Left lung (tissue), 14 donors: ENCODE results near the gene YBX3. TPM values are rescaled to one million over a fixed set of nuclear protein-coding genes. Genes with fewer than 3 reads are reported as not detected.
A peak's percentile ranks its signal among the peaks of the same experiment; 100 is the strongest.

Source experiments
- ATAC-seq: fragments of 200-7000 bp; cut with Tn5 transposase; one replicate; pipeline ENCODE4 v1.9.1; 2020; ENCODE audit warnings: moderate library complexity
- DNase-seq, 4 donors: peaks; one replicate each; pipeline ENCODE4 v3.0.0-alpha.2; 2013 to 2020
- H3K27ac ChIP-seq, 2 donors: fragments of 200-600 bp; sonication (generic) in 1 of 2; one replicate each; pipeline versions ENCODE4 v1.5.0 to v1.8.0; 2020 to 2021
- H3K27me3 ChIP-seq, 2 donors: fragments of 200-600 bp; sonication (generic) in 1 of 2; one replicate each; pipeline versions ENCODE4 v1.5.0 to v1.8.0; 2020 to 2021
- H3K36me3 ChIP-seq, 2 donors: fragments of 200-600 bp; sonication (generic) in 1 of 2; one replicate each; pipeline versions ENCODE4 v1.5.0 to v1.8.0; 2020 to 2021
- H3K4me1 ChIP-seq, 2 donors: fragments of 200-600 bp; one replicate each; pipeline ENCODE4 v1.8.0; 2021
- H3K4me3 ChIP-seq, 2 donors: fragments of 200-600 bp; sonication (generic) in 1 of 2; one replicate each; pipeline versions ENCODE4 v1.5.0 to v1.8.0; 2020 to 2021; ENCODE audit warnings: mild to moderate bottlenecking in 1 of 2
- H3K9me3 ChIP-seq, 2 donors: fragments of 200-600 bp; sonication (generic) in 1 of 2; one replicate each; pipeline versions ENCODE4 v1.5.0 to v1.8.0; 2020 to 2021
- intact Hi-C, 2 donors: fragments of 100-400 bp; cut with DNase I; formaldehyde crosslinking; loops; one replicate each; pipeline versions ENCODE4 v1.11.2 to v1.14.2; 2022
- long read RNA-seq, 12 donors: library from polyadenylated mRNA in 2 of 12; unstranded in 2 of 12; transcript quantifications; one replicate each; pipeline ENCODE4 v2.0.0 and lab custom pipeline, GENCODE V29; 2019 to 2026
- polyA plus RNA-seq, 6 donors: library from polyadenylated mRNA; unstranded; fragments of 120-200 nt; gene quantifications; one replicate each; pipeline ENCODE4 v1.2.1, GENCODE V29; 2013; ENCODE audit not compliant: insufficient read length in 6 of 6
- total RNA-seq, 2 donors: library from RNA; stranded (reverse); fragmentation: NEBNext Ultra II Directional; extraction: Animal tissue kit (Norgen Biotek cat#: 25700); gene quantifications; one replicate each; pipeline ENCODE4 v1.2.1, GENCODE V29; 2021
- TF ChIP-seq, protein P1 (sequence below), 2 donors: fragments of 200-600 bp; sonication (generic) in 1 of 2; IDR thresholded peaks; one replicate each; pipeline versions ENCODE4 v1.5.0 to v1.8.0; 2021; ENCODE audit warnings: antibody characterized with exemption in 2 of 2
- donor health status: DM: no; HTN: yes; CAD: no.
- donor health status: DM: no; HTN: no; CAD: no.

The YBX3 gene
- total RNA-seq = 100 to 1,000 TPM; 195 to 285 TPM
- polyA plus RNA-seq = 100 to 1,000 TPM; 145 to 162 (median 151) TPM
- long read RNA-seq, donor 1, transcript YBX3-205 (3 exons, 438 nt) = minor isoform, 5 of 131 reads
- long read RNA-seq, donor 1, transcript YBX3-201 (10 exons, 1,796 nt) = major isoform, 26 of 131 reads
- long read RNA-seq, donor 1, transcript YBX3-202 (9 exons, 1,708 nt) = minor isoform, 13 of 131 reads
- long read RNA-seq, donor 1, partial matches to known transcripts = 81 of 131 reads
- long read RNA-seq, donor 1, other reads (novel, unspliced or antisense) = 0 of 131 reads
- long read RNA-seq, donor 2, transcript YBX3-202 (9 exons, 1,708 nt) = minor isoform, 6 of 39 reads
- long read RNA-seq, donor 2, transcript YBX3-201 (10 exons, 1,796 nt) = major isoform, 12 of 39 reads
- long read RNA-seq, donor 2, partial matches to known transcripts = 16 of 39 reads
- long read RNA-seq, donor 2, other reads (novel, unspliced or antisense) = 0 of 39 reads
- long read RNA-seq, donor 3, transcript YBX3-201 (10 exons, 1,796 nt) = major isoform, 18 of 39 reads
- long read RNA-seq, donor 3, transcript YBX3-202 (9 exons, 1,708 nt) = minor isoform, 6 of 39 reads
- long read RNA-seq, donor 3, partial matches to known transcripts = 11 of 39 reads
- long read RNA-seq, donor 3, other reads (novel, unspliced or antisense) = 0 of 39 reads
- long read RNA-seq, donor 4, partial matches to known transcripts = 4 of 12 reads
- long read RNA-seq, donor 4, other reads (novel, unspliced or antisense) = 5 of 12 reads
- long read RNA-seq, donor 5, transcript YBX3-201 (10 exons, 1,796 nt) = major isoform, 21 of 64 reads
- long read RNA-seq, donor 5, transcript YBX3-202 (9 exons, 1,708 nt) = minor isoform, 14 of 64 reads
- long read RNA-seq, donor 5, partial matches to known transcripts = 27 of 64 reads
- long read RNA-seq, donor 5, other reads (novel, unspliced or antisense) = 0 of 64 reads
- long read RNA-seq, donor 6, transcript YBX3-202 (9 exons, 1,708 nt) = major isoform, 8 of 21 reads
- long read RNA-seq, donor 6, transcript YBX3-201 (10 exons, 1,796 nt) = minor isoform, 6 of 21 reads
- long read RNA-seq, donor 6, partial matches to known transcripts = 6 of 21 reads
- long read RNA-seq, donor 6, other reads (novel, unspliced or antisense) = 0 of 21 reads
- long read RNA-seq, donor 7, transcript YBX3-201 (10 exons, 1,796 nt) = major isoform, 7 of 18 reads
- long read RNA-seq, donor 7, partial matches to known transcripts = 10 of 18 reads
- long read RNA-seq, donor 7, other reads (novel, unspliced or antisense) = 0 of 18 reads
- long read RNA-seq, donor 8, transcript YBX3-201 (10 exons, 1,796 nt) = major isoform, 20 of 51 reads
- long read RNA-seq, donor 8, transcript YBX3-202 (9 exons, 1,708 nt) = minor isoform, 7 of 51 reads
- long read RNA-seq, donor 8, partial matches to known transcripts = 22 of 51 reads
- long read RNA-seq, donor 8, other reads (novel, unspliced or antisense) = 0 of 51 reads
- long read RNA-seq, donor 9 = 0 reads
- long read RNA-seq, donor 10, transcript YBX3-201 (10 exons, 1,796 nt) = major isoform, 60 of 120 reads
- long read RNA-seq, donor 10, transcript YBX3-202 (9 exons, 1,708 nt) = minor isoform, 45 of 120 reads
- long read RNA-seq, donor 10, partial matches to known transcripts = 4 of 120 reads
- long read RNA-seq, donor 10, other reads (novel, unspliced or antisense) = 11 of 120 reads
- long read RNA-seq, donor 11, transcript YBX3-201 (10 exons, 1,796 nt) = major isoform, 7 of 17 reads
- long read RNA-seq, donor 11, transcript YBX3-202 (9 exons, 1,708 nt) = minor isoform, 5 of 17 reads
- long read RNA-seq, donor 11, partial matches to known transcripts = 5 of 17 reads
- long read RNA-seq, donor 11, other reads (novel, unspliced or antisense) = 0 of 17 reads
- long read RNA-seq, donor 12, transcript YBX3-202 (9 exons, 1,708 nt) = minor isoform, 6 of 37 reads
- long read RNA-seq, donor 12, transcript YBX3-201 (10 exons, 1,796 nt) = major isoform, 18 of 37 reads
- long read RNA-seq, donor 12, partial matches to known transcripts = 12 of 37 reads
- long read RNA-seq, donor 12, other reads (novel, unspliced or antisense) = 0 of 37 reads

DNA sequence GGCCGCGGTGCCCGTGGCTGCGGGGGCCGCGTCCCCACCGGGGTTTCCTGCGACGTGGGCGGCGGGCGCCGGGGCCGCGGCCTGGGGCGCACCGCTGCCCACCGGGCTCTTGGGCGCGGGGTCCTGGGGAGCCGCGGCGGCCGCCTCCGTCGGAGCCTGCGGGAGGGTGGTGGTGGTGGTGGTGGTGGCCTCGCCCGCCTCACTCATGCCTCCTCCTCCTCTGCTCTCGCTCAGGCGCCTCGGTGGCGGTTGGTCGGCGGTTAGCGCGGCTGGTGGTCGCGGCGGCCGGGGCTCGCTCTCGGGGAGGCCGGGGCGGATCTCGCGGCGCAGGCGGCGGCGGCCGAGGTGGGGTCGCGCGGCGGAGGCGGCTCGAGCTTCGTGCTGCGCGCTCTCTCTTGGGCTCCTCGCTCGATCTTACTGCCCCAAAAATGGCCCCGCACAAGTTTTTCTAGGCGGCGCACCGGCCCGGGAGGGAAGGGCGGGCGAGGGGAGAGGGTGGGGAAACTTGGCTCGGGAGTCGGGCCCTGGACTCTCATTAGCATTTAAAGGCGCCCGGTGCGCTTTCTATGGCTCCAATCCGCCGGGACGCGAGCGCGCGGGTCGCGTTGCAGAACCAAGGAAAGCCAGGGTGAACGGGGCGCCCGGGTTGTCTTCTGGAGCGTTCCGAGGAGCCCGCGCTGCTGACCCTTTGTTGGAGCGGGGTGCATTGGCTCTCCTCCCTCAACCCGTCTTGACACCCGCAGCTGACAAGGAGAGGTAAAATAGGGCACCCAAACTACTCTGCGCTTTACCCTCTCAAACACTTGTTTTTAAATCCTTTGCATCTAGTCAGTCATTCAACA lies at the start of gene YBX3:
Gene YBX3, minus strand, starts transcription at position 419 of the 842 bp plus-strand sequence. Its CDS starts 212 bp downstream, at position 207.
- H3K36me3 ChIP-seq = no peaks in the 10 kb centered on the region
- H3K27me3 ChIP-seq = peaks cover 0 to 13% of the 10 kb centered on the region in 2 donors
- DNase-seq = peak; percentile 73 to 91 (median 88)
- no peaks in the 10 kb centered on the region for H3K9me3 ChIP-seq
- peak within 1 kb of the TSS; percentile 71 to 82 for H3K4me3 ChIP-seq
- ATAC-seq = peak; percentile 78
- peaks cover 22 to 34% of the 10 kb centered on the region in 2 donors for H3K4me1 ChIP-seq
- intact Hi-C loops = no loop called here
- H3K27ac ChIP-seq = peak within 1 kb of the TSS; percentile 90 to 95
- TF ChIP-seq, protein P1, sequence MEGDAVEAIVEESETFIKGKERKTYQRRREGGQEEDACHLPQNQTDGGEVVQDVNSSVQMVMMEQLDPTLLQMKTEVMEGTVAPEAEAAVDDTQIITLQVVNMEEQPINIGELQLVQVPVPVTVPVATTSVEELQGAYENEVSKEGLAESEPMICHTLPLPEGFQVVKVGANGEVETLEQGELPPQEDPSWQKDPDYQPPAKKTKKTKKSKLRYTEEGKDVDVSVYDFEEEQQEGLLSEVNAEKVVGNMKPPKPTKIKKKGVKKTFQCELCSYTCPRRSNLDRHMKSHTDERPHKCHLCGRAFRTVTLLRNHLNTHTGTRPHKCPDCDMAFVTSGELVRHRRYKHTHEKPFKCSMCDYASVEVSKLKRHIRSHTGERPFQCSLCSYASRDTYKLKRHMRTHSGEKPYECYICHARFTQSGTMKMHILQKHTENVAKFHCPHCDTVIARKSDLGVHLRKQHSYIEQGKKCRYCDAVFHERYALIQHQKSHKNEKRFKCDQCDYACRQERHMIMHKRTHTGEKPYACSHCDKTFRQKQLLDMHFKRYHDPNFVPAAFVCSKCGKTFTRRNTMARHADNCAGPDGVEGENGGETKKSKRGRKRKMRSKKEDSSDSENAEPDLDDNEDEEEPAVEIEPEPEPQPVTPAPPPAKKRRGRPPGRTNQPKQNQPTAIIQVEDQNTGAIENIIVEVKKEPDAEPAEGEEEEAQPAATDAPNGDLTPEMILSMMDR (IDR thresholded peaks at IDR 0.05) = no peak

DNA sequence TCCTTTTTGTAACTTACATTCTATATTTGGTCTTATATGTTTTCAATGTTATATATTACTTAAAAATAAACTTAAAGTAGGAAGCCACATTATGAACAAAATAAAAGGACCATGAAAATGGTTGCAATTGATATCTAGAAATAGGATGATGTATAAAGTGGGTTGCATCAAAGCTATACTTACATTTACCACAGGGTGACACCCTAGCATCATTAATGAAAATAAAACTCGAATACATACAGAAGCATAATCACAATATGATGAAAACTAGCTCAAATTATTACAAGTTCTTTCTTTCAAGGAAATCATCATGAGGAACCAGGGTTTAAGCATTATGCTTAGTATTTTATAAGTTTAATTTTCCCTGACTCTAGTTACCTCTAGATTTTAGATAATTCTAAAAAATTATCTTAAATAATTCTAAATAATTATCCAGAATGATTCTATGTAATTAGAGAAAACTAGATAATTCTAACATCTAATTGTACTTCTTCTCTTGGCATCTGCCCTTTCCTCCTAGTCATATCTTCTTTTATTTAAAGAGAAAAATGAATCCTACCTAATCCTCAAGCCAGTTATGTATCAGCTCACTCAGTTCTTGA lies 48.1 kb upstream of the YBX3 start:
- H3K36me3 ChIP-seq = no peaks in the 10 kb centered on the region
- H3K27ac ChIP-seq = no peak overlapping the region
- no peaks in the 10 kb centered on the region for H3K9me3 ChIP-seq
- H3K4me1 ChIP-seq = no peaks in the 10 kb centered on the region
- peak; percentile 81 for ATAC-seq
- H3K27me3 ChIP-seq = peaks cover 27 to 35% of the 10 kb centered on the region in 2 donors
- peak in 2 of 4 donors; percentile 24 to 48 for DNase-seq
- H3K4me3 ChIP-seq = no peak overlapping the region
- TF ChIP-seq, protein P1 (IDR thresholded peaks at IDR 0.05) = peak; percentile 44 to 73
- intact Hi-C loops = loop anchor here in 1 of 2 donors (5.0 to 10.0 kb wide), 2 partner anchors 426 to 714 kb away; no protein-coding TSS in a partner anchor

DNA sequence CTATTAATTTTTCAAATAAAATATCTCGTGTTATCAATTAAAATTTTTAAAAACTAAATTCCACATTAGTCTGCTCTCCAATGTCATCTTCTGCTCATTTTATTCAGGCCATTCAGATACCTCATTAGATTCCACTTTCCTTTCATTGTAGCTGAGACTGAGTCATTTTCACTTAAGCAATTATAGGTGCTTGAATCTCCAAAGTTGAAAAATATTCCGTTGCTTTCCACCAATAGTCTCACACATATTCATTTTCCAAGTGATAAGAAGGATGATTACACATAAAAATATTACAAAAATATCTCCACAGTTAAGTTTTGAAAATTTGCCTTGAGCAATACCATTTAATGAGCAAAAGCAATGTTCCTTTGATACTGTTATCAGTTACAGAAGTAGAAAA lies 36.5 kb upstream of the YBX3 start:
- no peaks in the 10 kb centered on the region for H3K36me3 ChIP-seq
- ATAC-seq (no peak), DNase-seq (no peak)
- TF ChIP-seq, protein P1 (IDR thresholded peaks at IDR 0.05) = no peak
- peaks cover 0 to 19% of the 10 kb centered on the region in 2 donors for H3K9me3 ChIP-seq
- H3K4me3 ChIP-seq = no peak overlapping the region
- H3K27ac ChIP-seq = no peak overlapping the region
- peaks cover 3 to 7% of the 10 kb centered on the region in 2 donors for H3K27me3 ChIP-seq
- no peaks in the 10 kb centered on the region for H3K4me1 ChIP-seq
- intact Hi-C loops = no loop called here
